Stimulated activated CD4-positive, alpha-beta T cell treated with anti-CD3 and anti-CD28 coated beads, Interleukin-12 subunit alpha, Interleukin-12 subunit beta, amount 100 ng/mL, for 48 hours (primary cell): ENCODE results near the gene COL5A1.

ENCODE experiments used
- DNase-seq, 3 donors: peaks; one replicate each; pipeline ENCODE4 v3.0.0-alpha.2; 2020; ENCODE audit warnings: low read depth in 2 of 3, low spot score in 1 of 3

The COL5A1 gene

DNA sequence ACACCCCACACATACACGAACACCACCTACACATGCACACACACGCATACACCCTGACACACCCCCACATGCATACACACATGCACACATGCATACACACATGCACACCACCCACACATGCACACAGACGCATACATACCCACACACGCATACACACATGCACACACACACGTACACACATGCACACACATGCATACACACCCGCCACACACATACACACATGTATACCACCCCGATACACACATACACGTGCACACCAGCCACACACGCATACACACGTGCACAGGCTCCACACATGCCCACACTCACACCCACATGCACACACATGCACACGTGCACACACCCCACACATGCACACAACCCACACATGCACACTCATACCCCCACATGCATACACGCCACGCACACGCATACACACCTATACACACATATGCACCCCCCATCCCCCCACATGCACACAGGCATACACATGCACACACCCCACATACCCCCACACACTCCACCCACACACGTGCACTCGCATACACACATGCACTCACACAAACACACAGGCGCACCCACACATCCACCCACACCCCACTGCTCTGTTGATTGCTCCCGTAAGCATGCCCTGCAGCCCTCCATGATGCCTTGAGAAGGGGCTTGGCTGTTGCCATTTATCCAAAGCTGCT lies 119.3 kb downstream of the COL5A1 start:
- no peak for DNase-seq

DNA sequence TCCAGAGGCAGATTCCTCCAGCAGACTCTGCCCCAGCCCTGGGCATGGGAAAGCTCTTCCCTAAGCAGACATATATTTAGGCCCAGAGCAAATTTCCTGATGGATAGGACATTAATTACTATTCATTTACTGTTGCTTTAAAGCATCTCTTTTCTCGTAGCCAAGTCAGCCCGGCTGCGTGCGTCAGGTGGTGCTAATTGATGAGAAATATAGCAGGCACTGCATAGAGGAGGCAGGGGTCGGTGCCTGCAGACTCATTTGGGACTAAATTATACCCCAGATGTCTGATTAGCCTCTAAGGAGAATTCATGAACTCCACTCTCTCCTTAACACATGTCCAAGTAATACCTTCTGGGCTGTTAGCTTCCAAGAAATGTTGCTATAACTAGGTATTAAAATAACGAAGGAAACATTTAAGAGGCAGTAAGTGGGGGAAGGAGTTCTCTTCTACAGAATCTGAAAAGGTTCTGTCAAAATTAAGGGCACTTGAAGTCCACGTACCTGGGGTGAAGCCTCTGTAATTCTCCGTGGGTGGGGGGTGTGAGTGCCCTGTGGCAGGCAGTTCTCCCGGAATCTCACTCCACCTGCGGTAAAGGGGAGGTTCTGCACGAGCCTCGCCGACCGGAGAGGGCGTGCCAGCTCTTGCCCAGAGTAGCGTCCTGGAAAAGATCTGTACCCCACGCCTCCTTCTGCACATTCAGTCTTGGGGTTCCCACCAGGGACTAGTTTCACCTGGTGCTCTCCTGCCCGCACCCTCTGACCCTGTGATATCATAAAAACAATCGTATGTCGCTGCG lies 123.1 kb downstream of the COL5A1 start:
- no peak for DNase-seq

DNA sequence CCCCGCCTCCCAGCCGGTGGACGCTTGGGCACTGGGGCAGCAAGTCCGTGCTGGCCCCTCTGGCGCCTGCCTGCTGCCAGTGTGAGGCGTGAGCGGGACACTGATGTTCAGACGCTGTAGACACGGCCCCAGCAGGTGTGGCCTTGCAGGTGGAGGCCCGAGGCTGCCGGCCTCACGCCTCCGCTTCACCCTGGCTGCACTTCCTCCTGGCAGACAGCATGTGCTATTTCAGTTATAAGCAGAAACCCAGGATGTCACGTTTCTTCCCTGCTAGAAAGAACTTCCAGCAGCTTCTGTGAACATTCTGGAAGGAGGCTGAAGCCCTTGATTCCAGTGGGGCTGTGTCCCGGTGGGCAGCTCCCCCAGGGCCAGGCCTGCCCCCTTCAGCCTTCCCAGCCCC lies 124.2 kb downstream of the COL5A1 start:
- no peak for DNase-seq

DNA sequence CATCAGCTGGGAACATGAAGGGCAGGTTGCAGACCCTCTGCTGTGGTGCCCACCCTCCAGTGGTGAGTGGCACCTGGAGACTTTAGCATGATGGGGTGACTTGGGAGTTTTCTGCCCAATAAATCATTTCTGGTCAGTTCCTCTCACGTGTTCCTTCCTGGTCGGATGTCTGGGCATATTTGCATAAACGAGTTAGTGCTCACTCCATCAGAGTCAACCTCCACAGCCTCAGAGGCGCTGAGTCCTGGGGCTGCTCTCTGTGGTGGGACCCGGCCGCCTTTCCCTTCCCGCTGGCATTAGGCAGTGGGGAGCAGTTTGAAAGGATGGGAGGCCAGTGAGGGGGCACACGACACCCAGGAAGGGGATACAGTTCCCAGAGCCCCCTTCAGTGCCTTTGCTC lies 125.0 kb downstream of the COL5A1 start:
- DNase-seq, result no peak

DNA sequence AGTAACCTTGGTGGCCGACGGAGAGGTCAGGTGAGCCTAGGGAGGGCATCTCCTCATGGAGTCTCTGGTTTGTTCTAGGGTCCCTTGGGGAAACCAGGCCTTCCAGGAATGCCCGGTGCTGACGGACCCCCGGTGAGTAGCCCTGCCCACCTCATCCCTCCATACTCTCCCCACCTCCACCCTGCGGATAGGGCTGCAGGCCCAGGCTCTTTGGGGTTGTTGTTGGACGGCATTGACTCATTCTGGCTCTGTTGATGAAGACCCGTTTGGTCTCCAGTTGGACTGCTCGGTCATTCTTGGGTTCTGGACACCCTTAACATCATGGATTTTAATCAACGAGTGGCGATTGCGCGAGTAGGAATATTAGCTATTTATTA lies 126.7 kb downstream of the COL5A1 start:
- DNase-seq, result no peak

DNA sequence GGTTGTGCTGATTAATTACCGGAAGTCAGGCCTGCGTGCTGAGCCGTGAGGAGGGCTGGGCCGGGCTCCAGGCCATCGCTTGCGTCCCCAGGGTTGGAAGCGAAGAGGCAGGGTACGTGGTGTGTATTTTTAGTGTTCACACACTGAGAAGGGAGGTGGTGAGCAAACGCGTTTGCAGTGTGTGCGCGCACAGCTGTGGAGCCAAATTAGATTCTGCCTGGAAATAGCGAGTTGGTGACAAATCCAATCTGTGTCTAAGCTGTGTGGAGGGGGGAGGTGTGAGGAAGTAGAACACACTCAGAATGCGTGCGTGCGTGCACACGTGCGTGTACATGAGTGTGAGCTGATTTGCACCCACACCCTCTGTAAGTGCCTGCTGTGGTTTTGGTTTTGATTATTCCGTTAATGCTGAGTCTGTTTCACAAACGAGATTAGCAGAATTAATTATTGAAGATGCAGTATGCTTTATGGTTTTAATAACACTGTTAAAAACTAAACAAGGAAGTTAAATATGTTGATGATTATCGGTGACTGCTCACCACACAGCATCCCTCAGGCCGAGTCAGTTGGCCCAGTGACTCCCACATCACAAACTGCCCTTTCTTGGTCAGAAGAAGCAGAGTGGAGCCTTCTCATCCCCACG lies 127.2 kb downstream of the COL5A1 start:
- DNase-seq, result no peak

DNA sequence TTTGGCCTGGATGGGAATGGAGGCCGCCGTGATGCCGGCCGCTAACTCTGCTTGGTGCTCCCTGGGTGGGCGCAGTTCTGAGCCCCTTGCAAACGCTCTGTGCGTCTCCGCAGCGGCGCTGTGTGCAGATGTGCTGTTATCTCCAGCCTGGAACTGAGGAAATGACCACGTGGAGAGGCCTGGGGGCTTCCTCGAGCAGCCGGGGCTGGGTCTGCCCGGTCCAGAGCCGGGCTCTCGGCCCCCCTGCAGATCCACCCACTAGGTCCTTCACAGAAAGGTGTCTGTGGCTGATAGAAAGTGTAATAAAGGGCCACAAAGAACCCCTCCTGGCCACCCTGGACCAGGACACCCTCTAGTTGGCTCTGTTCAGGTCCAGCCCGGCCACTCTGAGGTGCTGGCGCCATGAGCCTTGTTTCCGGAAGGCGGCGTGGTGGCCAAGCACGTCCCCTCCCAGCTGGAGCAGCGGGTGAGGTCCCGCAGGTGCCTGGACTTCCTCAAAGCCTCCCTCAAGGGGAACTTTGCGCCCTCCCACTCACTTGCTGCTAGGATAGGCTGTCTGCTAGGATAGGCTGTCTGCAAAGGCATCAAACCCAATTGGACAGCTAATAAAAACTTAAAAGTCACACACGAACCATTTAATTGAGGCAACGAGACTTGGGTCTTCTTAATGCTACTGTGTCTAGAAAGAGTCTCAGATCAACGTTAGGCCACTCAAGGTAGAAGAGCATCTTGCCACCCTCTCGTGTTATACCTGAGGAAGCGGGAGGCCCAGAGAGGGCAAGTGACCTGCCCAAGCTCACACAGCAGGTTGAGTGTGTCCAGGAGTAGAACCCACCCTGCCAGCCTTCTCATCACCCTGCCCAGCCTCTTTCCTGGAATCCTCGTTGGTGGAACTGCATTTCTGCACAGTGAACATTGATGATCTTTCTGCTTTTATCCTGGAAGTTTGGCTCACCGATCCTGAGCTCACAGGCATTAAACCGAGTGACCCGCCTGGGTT lies 129.7 kb downstream of the COL5A1 start:
- DNase-seq, result no peak

DNA sequence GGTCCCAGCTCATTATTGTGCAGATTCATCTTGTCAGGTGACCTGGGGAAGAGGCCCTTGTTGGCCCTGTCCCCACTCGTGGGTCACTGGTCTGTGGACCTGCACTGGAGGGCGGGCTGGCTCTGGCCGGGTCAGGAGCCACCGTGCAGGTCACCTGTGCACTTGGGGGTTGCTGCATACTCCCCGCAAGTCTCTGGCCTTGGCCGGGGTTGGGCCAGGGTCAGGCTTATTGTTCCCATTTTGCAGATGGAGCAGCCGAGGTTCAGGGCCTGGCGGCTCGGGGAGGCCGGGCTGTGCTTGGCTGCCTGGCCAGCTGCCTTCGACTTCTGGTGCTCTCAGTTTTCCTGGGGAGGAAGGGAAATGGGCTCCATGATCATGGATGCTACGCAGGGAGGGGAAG lies 130.7 kb downstream of the COL5A1 start:
- DNase-seq, result no peak

DNA sequence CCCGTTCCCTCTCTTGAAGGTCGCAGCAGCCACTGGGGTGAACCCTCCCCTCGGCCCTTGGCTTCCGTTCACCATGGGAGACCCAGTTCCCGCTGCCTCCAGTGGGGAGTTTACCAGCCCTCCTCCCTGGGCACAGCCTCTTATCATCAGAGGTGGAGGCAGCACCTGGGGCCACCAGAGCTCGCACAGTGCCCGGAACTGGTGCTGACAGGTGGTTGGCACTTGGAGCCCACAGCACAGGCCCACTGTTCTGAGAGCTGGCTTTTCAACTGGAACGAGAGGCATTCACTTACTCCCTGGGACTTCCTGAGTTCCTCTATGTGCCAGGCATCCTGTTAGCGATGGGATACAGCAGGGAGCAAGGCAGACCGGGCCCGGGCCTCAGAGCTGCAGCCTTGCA lies 132.2 kb downstream of the COL5A1 start:
- no peak for DNase-seq

DNA sequence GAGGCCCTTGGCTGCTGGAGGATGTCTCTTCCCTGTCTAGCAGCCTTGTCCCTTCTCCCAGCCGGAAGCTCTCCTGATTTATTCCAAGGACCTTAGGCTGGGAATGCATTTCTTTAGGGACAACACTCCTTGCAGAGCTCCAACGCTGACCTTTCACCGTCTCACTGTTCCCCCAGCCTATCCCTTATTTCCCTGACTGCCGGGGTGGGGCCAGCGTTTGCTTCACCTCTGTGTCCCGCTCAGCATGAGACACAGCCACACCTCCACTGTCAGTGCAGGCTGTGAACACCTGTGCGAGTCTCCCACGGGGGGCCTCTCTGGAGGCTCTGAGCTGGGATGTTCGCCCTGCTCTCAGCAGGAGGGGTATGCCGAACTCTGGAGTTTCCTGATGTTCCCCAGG lies 132.8 kb downstream of the COL5A1 start:
- DNase-seq, result no peak

DNA sequence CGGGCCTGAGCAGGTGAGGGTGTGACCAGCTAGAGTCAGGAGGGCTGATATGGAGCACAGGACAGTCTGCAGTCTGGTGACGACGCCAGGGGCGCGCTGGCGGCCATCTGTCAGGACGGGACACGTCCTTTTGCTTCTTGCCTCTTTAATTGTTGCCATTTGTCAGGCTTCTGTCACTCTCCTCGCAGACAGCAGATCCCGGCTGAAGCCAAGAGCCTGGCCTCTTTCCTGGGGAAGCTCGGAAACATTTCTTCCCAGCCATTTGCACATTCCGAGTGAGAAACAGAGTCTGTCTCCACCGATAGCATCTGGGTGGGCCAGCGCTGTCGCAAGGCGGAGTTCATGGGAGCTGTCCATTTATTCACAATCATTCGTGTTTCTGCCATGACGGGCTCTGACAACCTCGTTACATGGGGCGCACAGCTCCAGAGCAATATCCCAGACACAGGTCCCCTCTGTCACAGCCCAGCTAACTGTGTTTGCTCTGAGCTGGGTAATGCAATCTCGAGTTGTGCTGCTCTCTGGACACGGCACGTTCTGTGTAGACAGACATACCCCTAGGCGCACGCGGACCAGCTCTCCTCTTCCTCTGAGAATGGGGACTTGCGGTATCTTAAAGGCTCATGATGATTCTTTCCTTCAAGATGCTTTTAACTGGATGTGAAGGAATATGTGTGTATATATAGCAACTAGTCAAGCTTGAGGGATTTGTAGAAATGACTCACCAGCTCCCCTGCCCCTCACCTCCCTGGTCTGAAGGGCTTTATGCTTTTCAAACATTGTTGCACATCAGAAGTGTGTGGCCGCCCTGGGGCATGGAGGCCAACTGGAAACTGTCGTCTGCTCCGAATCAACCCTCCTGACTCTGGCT lies 133.7 kb downstream of the COL5A1 start:
- DNase-seq, result no peak

DNA sequence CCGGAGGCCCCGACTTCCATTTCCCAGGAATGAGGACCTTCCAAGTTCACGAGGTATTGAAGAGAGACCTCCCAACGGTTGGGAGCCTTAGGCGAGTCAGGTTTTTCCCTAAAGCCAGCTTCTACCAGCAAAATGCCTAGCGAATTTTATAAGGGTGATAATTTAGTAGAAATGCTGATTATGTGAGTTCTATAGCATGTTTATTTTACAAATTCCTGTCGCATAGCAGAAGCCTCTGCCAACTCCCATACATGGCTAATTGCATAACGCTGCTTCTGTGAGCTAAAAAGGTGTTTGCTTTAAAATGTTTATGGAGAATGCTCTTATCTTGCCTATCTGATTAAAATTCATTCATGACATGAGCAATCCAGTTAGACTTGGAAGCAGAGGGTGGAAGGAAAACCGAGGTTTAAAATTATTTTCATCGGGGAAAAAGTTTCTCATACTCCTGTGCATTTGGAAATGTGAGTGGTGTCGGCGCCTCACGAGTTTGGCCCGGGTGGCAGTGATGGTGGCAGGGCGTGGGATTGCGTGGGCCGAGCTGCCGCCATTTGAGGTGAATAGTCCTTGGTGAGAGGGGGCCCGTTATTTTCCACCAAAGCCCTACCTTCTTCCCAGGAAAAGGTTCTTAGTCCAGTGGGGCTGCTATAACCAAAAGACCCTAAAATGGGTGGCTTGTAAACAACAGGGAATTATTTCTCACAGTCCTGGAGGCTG lies 134.6 kb downstream of the COL5A1 start:
- no peak for DNase-seq

DNA sequence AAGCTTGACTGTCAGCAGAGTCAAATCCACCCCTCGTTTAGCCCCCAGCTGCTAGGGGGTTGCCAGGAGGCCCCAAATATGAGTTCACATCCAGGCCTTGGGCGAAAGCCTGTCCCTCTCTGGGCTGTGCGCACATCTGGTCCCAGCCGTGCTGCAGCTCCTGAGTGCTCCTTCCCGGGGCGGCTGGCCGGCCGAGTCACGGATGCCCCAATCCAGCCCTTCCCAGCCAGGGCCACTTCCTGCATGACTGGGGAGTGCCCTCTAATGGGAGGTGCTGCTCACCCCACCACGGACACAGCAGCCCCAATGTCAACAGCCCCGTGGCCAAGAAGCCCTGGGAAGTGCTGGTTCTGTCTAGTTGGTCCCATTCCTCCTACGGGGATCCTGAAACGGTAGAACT lies 135.6 kb downstream of the COL5A1 start:
- no peak for DNase-seq

DNA sequence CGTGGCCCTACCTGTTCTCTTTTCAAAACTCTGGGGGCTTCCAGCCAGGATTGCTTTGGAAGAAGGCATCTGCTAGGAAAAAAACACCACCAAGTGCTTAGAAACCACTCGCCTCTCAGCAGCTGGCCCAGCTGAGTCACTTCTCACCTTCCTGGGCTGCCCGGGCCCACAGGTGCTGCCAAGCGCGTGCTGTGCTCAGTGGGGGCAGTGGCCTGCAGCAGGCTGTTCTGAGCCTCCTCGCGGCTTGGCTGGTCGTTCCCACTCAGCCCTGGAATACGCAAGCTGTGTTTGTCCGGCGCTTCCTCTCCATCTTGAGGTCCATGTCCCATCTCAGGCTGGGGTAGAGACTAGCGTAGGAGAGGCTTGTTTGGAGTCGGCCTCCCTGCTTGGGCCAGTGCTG lies 136.6 kb downstream of the COL5A1 start:
- no peak for DNase-seq

DNA sequence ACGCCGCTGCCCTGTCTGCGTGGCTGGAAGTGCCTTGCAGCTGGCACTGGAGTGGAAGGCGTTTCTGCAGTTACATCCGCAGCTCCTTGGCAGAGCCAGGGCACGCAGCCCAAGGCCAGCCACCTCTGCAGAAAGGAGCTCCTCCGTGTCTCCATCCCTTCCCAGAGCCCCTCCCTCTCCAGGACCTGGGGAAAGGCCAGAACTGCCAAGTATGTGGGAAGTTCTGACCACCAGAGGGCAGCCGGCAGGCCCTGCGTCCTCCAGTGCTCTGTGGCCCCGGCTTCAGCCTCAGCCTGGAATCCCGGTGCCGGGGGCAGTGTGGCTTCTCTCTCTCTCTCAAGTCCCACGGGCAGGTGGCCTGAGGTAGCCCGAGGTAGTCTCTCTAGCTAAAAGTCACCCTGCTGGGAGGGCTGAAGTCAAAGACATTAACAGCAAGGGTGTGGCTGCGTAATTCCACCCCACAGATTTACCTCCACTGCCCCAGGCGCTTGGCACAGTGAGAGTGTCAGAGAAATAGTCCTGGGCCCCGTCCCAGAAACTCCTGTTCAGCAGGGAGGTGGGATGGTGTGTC lies 137.3 kb downstream of the COL5A1 start:
- DNase-seq, result no peak

DNA sequence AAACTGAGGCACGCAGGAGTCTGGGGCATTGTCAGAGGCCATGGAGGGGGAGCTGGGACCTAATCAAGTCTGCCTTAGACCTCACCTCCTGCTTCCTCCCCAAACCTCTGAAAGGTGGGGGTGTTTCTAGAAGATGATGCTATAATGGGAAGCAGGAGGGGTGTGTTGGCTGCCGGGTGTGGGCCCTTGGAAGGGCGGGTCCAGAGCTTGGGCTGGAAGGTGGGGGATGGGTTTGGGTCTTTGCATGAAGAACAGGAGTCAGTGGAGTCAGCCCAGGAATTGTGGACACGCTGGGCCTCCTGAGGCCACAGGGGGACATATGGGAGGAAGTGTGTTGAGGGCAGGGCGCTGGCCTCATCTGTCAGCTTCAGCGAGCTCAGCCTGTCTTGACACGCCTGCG lies 138.0 kb downstream of the COL5A1 start:
- no peak for DNase-seq

DNA sequence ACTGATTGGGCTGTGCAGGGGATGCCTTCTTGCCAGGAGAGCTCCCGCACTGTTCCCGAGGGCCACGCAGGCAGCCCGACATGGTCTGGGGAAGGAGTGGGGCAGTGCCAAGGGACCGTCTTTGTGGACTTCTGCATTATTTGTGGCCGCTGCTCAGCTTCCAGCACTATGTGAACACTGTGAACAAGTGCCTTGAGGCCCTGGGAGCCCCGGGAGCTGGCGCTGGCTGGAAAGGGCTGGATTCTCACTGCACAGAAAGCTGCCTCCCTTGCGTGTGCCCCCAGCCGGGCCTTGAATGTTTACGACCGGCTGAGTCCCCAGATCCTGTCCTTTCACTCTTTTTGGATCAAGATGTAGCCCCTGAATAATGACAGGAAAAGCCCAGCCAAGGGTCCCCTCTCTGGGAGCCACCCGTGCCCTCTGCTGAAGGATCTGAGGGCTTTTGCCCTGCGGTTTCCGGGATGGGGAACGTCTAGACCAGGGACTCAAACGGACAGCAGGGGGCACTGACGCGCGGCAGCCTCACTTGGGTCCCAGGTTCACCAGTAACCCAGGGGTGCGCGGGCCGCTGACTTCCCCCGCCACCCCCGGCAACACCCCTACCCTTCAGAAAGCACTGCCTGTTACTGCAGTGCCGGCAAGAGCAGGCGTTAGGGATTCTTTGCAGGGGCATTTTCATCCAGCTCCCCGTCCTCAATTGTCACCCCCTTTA lies 140.1 kb downstream of the COL5A1 start:
- no peak for DNase-seq

DNA sequence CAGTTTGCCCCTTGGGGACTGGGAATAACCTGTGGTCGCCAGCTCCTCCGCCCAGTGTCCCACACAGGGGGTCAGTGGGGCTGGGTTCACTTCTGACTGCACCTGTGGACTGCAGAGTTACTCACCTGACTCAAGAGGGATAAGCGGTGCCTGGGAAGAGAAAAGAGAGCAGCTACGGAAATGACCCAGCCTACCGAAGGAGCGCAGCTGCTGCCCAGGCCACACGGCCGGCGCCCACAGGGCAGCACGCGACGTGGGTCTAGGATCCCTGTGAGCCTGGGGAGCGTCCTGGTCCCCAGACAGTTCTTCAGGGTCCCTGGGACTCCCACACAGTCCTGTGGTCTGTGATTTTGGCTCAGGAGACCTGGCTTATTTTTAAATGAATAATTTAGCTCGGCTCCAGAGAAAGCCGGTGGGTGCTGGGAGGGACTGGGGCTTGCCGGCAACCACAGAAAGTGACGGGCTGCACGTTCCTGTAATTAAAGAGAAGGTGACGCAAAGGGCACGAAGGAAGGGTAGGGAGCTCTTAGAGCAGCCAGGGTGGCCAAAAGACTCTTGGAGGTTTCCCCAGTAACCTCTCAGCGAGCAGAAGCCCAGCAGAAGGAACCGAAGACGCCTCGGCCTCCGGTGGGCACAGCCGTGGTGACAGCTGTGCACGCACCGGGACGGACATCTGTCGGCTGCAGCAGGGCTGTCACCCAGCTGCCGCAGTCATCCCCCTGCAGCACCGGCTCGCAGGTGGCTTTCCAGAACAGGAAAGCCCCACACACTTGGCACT lies 141.5 kb downstream of the COL5A1 start:
- no peak for DNase-seq
